Measurements from ENCODE around the gene RNASE8. TPM values are rescaled to one million over a fixed set of nuclear protein-coding genes. Genes with fewer than 3 reads are reported as not detected.

RNASE8 gene
- total RNA-seq, 1 experiment from 2014 or later = not detected

DNA sequence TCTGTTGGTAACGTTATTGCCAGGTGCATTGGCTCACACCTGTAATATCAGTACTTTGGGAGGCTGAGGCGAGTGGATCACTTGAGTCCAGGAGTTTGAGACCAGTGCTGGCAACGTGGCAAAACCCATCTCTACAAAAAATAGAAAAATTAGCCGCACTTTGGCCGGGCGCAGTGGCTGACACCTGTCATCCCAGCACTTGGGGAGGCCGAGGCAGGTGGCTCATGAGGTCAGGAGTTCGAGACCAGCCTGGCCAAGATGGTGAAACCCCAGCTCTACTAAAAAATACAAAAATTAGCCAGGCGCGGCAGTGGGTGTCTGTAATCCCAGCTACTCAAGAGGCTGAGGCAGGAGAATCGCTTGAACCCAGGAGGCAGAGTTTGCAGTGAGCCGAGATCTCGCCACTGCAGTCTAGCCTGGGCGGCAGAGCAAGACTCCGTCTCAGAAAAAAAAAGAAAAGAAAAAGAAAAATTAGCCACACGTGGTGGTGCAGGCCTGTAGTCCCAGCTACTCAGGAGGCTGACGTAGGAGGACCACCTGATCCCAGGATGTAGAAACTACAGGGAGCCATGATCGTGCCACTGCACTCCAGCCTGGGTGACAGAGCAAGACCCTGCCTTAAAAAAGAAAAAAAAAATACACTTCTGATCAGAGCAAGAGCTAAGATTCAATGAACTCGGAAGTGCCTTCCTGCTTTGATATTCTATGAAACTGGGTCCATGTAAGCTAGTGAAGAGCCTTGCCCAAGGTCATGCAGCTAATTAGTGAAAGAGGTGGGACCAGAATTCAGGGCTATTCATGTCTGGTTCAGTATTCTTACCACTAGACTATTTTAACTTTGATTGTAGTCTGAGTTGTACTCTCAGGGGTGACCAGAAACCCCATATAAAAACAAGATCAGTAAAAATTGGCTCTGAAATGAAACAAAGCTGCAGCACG, 4.2 kb upstream of the RNASE8 start:
- Histone ChIP-seq H3K36me3 (ENCODE audit: insufficient read depth, low read length) (no peaks in the 10 kb centered on the region), H3K4me1 (ENCODE audit: low read length) (no peaks in the 10 kb centered on the region), H3K79me2 (ENCODE audit: low read length) (no peaks in the 10 kb centered on the region), H4K20me1 (ENCODE audit: insufficient read depth, low read depth, low read length) (no peaks in the 10 kb centered on the region), H3K9ac (ENCODE audit: low read length) (no peak overlapping the region), H3K9me2 (replicated peaks; ENCODE audit: insufficient read depth, low read length) (no peaks in the 10 kb centered on the region), H2AFZ (ENCODE audit: low read length) (no peak overlapping the region), H3K27me3 (ENCODE audit: low read length) (no peaks in the 10 kb centered on the region), H3K27ac (ENCODE audit: low read length) (no peak overlapping the region), H3K4me2 (ENCODE audit: low read depth, low read length, poor library complexity, severe bottlenecking) (no peak overlapping the region), H3K4me3 (ENCODE audit: low read length) (no peak overlapping the region), H3K9me3 (ENCODE audit: low read length) (no peaks in the 10 kb centered on the region)
- no peak for DNase-seq

DNA sequence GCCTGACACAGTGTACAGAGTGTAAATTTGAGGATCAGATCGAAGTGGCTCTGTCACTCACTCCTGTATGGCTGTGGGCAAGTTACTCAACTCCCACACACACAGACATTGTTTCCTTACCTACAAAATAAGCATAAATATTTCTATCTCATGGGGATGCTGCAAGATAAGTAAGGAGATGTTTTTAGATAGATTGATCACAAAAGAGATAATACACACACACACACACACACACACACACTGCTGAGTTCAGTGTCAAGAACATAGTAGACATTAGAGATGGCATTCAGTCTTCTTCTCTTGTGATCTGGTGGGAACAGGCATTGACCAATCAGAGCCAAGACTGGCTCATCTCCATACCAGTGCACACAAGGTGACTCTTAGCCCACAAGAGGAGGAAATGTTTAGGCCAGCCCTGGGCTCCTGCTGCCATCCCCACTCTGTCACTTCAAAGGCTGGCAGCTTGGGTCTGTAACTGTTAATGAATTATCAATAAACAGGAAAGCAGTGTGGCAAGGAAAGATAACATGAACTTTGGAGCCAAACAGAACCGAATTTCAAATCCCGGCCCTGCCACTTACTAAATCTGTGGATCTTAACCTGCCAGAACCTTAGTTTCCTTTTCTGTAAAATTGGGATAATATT, 3.4 kb upstream of the RNASE8 start:
- H3K4me1 ChIP-seq (ENCODE audit: low read length) = no peaks in the 10 kb centered on the region
- H3K4me2 ChIP-seq (ENCODE audit: low read depth, low read length, poor library complexity, severe bottlenecking) = no peak overlapping the region
- no peak overlapping the region for H3K4me3 ChIP-seq (ENCODE audit: low read length)
- no peaks in the 10 kb centered on the region for H3K9me3 ChIP-seq (ENCODE audit: low read length)
- H4K20me1 ChIP-seq (ENCODE audit: insufficient read depth, low read depth, low read length) = no peaks in the 10 kb centered on the region
- no peak overlapping the region for H2AFZ ChIP-seq (ENCODE audit: low read length)
- no peaks in the 10 kb centered on the region for H3K79me2 ChIP-seq (ENCODE audit: low read length)
- no peaks in the 10 kb centered on the region for H3K27me3 ChIP-seq (ENCODE audit: low read length)
- H3K9ac ChIP-seq (ENCODE audit: low read length) = no peak overlapping the region
- no peak for DNase-seq
- H3K9me2 ChIP-seq (replicated peaks; ENCODE audit: insufficient read depth, low read length) = no peaks in the 10 kb centered on the region
- H3K27ac ChIP-seq (ENCODE audit: low read length) = no peak overlapping the region
- H3K36me3 ChIP-seq (ENCODE audit: insufficient read depth, low read length) = no peaks in the 10 kb centered on the region

DNA sequence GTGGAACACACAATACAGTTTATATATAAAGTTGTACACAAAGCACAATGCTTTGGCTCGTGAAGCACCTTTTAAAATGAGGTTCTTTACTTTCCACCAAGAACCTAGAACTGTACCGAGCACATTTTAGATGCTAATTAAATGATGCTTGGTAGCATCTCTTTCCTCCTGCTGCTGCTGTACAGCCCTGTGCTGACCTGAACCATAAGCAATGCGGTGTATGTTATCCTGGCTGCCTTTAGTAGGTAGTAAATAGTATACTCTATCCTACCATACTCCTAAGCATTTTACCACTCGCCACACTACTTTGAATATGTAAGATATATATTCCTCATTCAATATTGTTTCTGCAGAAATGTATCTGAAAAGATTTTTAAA, 2.9 kb upstream of the RNASE8 start:
- Histone ChIP-seq H3K9me3 (ENCODE audit: low read length) (no peaks in the 10 kb centered on the region), H3K36me3 (ENCODE audit: insufficient read depth, low read length) (no peaks in the 10 kb centered on the region), H2AFZ (ENCODE audit: low read length) (no peak overlapping the region), H3K27ac (ENCODE audit: low read length) (no peak overlapping the region), H3K9me2 (replicated peaks; ENCODE audit: insufficient read depth, low read length) (no peaks in the 10 kb centered on the region), H3K4me2 (ENCODE audit: low read depth, low read length, poor library complexity, severe bottlenecking) (no peak overlapping the region), H3K4me3 (ENCODE audit: low read length) (no peak overlapping the region), H4K20me1 (ENCODE audit: insufficient read depth, low read depth, low read length) (no peaks in the 10 kb centered on the region), H3K27me3 (ENCODE audit: low read length) (no peaks in the 10 kb centered on the region), H3K9ac (ENCODE audit: low read length) (no peak overlapping the region), H3K4me1 (ENCODE audit: low read length) (no peaks in the 10 kb centered on the region), H3K79me2 (ENCODE audit: low read length) (no peaks in the 10 kb centered on the region)
- no peak for DNase-seq

DNA sequence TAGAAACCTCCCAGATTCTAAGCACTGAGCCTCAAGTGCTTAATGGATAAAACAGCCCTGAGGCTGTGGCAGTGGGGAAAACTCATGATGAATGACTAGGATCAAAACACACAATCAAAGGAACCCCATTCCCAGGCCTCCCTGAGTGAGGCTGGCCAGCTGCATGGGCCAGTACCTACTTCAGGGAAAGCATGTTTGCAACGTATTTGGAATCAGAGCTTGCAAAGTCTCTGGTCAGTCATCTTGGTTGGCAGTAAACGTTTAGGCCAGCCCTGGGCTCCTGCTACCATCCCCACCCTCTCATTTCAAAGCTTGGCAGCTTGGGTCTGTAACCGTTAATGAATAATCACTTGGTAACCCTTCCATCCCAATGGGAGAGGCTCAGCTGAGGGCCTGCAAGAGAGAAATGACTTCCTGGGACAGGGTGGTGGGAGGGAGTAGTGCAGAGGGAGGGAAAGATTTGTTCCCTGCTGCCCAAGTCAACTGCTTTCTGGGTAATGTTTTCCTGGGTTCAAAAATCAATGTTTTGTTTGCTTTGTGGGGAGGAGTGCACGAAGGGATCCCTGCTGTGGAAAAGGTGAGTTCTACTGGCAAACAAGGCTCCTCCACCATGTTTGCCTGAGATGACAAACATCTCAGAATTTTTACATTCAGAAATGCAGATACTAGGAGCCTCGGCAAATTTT, 2.0 kb upstream of the RNASE8 start:
- no peak overlapping the region for H3K9ac ChIP-seq (ENCODE audit: low read length)
- no peak overlapping the region for H2AFZ ChIP-seq (ENCODE audit: low read length)
- H3K4me1 ChIP-seq (ENCODE audit: low read length) = no peaks in the 10 kb centered on the region
- H3K27me3 ChIP-seq (ENCODE audit: low read length) = no peaks in the 10 kb centered on the region
- H4K20me1 ChIP-seq (ENCODE audit: insufficient read depth, low read depth, low read length) = no peaks in the 10 kb centered on the region
- no peak for DNase-seq
- H3K4me2 ChIP-seq (ENCODE audit: low read depth, low read length, poor library complexity, severe bottlenecking) = no peak overlapping the region
- no peak overlapping the region for H3K27ac ChIP-seq (ENCODE audit: low read length)
- no peaks in the 10 kb centered on the region for H3K36me3 ChIP-seq (ENCODE audit: insufficient read depth, low read length)
- H3K4me3 ChIP-seq (ENCODE audit: low read length) = no peak overlapping the region
- H3K79me2 ChIP-seq (ENCODE audit: low read length) = no peaks in the 10 kb centered on the region
- H3K9me2 ChIP-seq (replicated peaks; ENCODE audit: insufficient read depth, low read length) = no peaks in the 10 kb centered on the region
- no peaks in the 10 kb centered on the region for H3K9me3 ChIP-seq (ENCODE audit: low read length)

DNA sequence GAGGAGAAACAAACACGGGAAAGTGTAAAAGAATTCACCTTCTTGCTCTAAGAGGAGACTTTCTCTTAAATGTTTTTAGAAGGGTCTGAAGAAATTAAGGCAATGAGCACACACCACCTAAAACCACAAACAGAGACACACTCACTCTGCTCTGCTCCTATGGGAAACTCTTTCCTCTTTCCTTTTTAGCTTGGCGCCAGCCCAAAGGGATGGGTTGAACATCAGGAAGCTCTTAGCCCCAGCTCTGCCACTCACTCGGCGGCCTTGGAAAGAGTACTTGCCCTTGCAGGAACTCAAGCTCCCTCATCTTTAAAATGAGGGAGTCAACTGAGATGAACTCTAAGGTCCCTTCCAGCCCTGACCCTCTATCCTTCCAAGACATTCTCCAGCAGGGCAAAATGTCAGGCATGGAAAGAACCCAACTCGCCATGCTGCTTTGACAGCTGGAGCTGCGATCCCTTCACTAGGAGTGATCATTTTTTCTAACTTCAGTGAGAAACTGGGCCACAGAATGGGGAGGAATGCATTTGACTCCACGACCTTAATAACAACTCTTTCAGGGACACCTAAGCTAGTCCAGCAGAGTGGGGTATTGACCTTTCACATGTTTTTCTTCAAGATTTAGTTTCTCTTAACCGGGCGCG, 980 bp upstream of the RNASE8 start:
- Histone ChIP-seq H3K79me2 (ENCODE audit: low read length) (no peaks in the 10 kb centered on the region), H3K4me3 (ENCODE audit: low read length) (no peak overlapping the region), H3K27ac (ENCODE audit: low read length) (no peak overlapping the region), H3K27me3 (ENCODE audit: low read length) (no peaks in the 10 kb centered on the region), H3K9me3 (ENCODE audit: low read length) (no peaks in the 10 kb centered on the region), H3K36me3 (ENCODE audit: insufficient read depth, low read length) (no peaks in the 10 kb centered on the region), H3K4me1 (ENCODE audit: low read length) (no peaks in the 10 kb centered on the region), H3K9me2 (replicated peaks; ENCODE audit: insufficient read depth, low read length) (no peaks in the 10 kb centered on the region), H4K20me1 (ENCODE audit: insufficient read depth, low read depth, low read length) (no peaks in the 10 kb centered on the region), H3K9ac (ENCODE audit: low read length) (no peak overlapping the region), H3K4me2 (ENCODE audit: low read depth, low read length, poor library complexity, severe bottlenecking) (no peak overlapping the region), H2AFZ (ENCODE audit: low read length) (no peak overlapping the region)
- DNase-seq = no peak

DNA sequence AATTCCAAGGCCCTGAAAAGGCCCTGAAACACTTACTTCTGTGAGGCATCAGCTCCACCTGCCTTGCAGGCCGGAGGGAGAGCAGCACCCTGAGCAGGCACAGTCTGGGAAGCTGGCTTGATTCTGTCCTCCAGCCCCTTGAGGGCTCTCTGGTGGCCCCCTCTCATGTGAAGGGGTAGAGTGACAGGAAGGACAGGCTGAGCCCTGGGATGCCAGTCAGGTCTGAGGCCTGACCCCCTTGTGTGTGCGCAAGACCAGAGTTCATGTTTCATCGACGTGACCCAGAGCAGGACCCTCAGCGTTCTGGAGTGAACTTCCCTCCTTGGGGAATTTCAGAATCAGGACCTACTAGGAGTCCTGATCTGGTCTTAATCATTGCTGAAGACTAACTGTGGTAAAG, 1.3 kb downstream of the RNASE8 start:
- DNase-seq = no peak
- Histone ChIP-seq H3K9me2 (replicated peaks; ENCODE audit: insufficient read depth, low read length) (no peaks in the 10 kb centered on the region), H3K27ac (ENCODE audit: low read length) (no peak overlapping the region), H3K4me1 (ENCODE audit: low read length) (no peaks in the 10 kb centered on the region), H3K79me2 (ENCODE audit: low read length) (no peaks in the 10 kb centered on the region), H4K20me1 (ENCODE audit: insufficient read depth, low read depth, low read length) (no peaks in the 10 kb centered on the region), H3K9me3 (ENCODE audit: low read length) (no peaks in the 10 kb centered on the region), H3K4me2 (ENCODE audit: low read depth, low read length, poor library complexity, severe bottlenecking) (no peak overlapping the region), H3K4me3 (ENCODE audit: low read length) (no peak overlapping the region), H2AFZ (ENCODE audit: low read length) (no peak overlapping the region), H3K36me3 (ENCODE audit: insufficient read depth, low read length) (no peaks in the 10 kb centered on the region), H3K27me3 (ENCODE audit: low read length) (no peaks in the 10 kb centered on the region), H3K9ac (ENCODE audit: low read length) (no peak overlapping the region)

DNA sequence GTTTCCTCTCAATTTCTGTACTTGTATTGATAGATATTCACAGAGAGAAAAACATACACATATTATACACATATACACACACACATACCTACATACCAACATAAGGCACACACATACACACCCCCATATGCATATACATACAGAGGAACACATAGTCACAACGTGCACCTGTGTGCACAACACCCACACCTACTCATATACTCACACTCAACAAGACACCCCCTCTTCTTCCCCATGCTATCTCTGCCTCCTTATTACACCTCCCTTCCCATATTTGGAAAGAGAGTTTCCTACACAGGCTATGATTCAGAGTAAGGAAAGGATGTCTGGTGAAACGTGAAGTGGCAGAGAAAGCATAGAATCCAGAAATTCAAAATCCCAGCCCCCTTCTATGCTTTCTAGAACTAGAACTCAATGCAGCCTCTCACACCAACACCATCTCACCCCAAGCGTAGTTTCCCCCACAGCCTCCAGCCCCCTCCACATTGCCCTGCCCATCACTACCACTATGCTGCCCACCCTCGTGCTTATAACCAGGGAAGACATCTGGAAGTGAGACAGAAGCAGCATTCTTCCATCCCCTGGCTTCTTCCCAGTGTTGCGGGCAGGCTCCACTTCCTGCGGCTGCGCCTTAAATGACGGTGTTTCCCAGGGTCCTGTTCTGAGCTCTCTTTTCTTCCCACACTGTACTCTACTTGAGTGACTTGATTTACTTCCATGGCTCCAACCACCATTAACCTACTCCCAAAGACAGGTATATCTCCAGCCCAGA, 2.4 kb downstream of the RNASE8 start:
- no peaks in the 10 kb centered on the region for H3K79me2 ChIP-seq (ENCODE audit: low read length)
- H3K9me2 ChIP-seq (replicated peaks; ENCODE audit: insufficient read depth, low read length) = no peaks in the 10 kb centered on the region
- H3K9me3 ChIP-seq (ENCODE audit: low read length) = no peaks in the 10 kb centered on the region
- H3K4me1 ChIP-seq (ENCODE audit: low read length) = no peaks in the 10 kb centered on the region
- H3K4me3 ChIP-seq (ENCODE audit: low read length) = no peak overlapping the region
- no peak for DNase-seq
- H2AFZ ChIP-seq (ENCODE audit: low read length) = no peak overlapping the region
- H3K9ac ChIP-seq (ENCODE audit: low read length) = no peak overlapping the region
- no peak overlapping the region for H3K27ac ChIP-seq (ENCODE audit: low read length)
- H3K27me3 ChIP-seq (ENCODE audit: low read length) = no peaks in the 10 kb centered on the region
- no peak overlapping the region for H3K4me2 ChIP-seq (ENCODE audit: low read depth, low read length, poor library complexity, severe bottlenecking)
- no peaks in the 10 kb centered on the region for H4K20me1 ChIP-seq (ENCODE audit: insufficient read depth, low read depth, low read length)
- H3K36me3 ChIP-seq (ENCODE audit: insufficient read depth, low read length) = no peaks in the 10 kb centered on the region
